Cardiac septum (tissue), 1 donor: ENCODE results near the gene DUXB. TPM values are rescaled to one million over a fixed set of nuclear protein-coding genes. Genes with fewer than 3 reads are reported as not detected.

Experiments used
- DNase-seq: peaks from one replicate; pipeline ENCODE4 v3.0.0-alpha.2; 2020; ENCODE audit warnings: low spot score
- intact Hi-C: fragments of 100-400 bp; cut with DNase I; formaldehyde crosslinking; loops from one replicate; pipeline ENCODE4 v1.14.0; 2022
- total RNA-seq: library from RNA; stranded (reverse); fragmentation: NEBNext Ultra II Directional; extraction: Animal tissue kit (Norgen Biotek cat#: 25700); gene quantifications from one replicate; pipeline ENCODE4 v1.2.1, GENCODE V29; 2021
- donor health status: DM: no; HTN: no; CAD: no.

DUXB gene
- total RNA-seq, 1 donor from 2014 or later = not detected

DNA sequence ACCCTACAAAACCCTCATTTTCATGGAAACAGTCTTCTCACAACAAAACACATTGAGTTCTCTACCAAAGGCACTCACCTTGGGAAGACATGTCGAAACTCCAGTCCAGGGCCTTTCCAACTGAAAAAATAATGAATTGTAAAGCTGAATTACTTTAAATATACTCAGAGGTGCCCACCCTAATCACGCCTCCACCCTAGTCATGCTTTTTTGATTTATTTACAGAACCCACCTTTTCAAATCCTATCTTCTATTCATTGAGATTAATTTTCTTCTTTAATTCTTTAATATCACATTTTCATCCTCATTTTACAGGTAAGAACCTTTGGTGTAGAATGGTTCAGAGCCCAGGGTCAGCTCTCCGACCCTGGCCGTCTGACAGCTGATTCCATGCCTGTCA is 24.4 kb downstream of the DUXB start, which contains the start of gene CPHXL2:
CPHXL2 (minus strand) TSS at position 101 of the 400 bp plus-strand sequence; CDS start at position 91, 10 bp downstream.
- DNase-seq = no peak
- intact Hi-C loops = no loop called here

GRCh38 chr16:75667503-75667902 is 33.8 kb downstream of the DUXB start:
- no peak for DNase-seq
- intact Hi-C loops = no loop called here

DNA sequence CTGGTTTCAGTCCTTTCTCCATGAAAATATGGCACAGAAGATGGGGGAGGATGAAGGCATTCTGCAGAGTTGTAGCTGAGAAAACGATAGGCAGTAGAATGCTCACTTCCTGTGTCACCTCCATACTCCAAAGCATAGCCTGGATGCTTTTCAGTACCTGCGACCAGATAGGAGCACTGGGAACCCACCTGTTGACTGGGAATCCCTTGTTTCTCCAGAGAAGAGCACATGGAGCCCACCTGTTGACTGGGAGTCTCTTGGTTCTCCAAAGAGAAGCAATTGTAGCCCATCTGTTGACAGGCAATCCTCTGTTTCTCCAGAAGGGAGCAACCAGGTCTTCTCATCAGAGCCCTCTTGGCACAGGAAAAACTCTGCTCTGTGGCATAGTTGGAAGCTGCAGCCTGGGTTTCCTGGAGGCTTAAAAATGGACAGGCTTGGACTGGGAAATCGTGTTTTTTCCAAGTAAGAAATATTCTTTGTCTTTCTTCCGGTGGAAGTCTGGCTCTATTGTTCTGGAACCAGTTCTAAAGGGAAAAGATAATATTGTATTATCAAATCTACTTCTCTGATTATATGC is 40.4 kb downstream of the DUXB start:
- intact Hi-C loops = no loop called here
- no peak for DNase-seq

DNA sequence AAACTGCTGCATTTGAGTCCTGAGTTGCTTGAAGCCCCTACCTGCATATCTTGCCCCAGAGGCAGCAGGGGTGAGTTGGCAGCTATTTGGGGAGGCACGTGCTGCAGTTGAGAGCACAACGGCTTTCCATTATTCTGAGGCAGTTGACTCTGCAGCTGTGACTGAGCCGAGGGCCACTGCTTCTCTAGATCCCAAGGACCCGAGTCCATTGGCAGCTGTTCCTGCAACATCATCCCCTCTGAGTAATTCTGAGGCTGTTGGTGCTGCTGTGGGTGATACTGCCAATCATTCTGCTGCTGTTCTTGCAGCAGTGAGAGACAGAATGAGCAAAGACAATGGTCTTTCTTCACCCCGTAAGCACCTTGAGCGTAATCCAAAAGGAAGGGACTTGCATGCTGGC is 40.9 kb downstream of the DUXB start:
- intact Hi-C loops = no loop called here
- no peak for DNase-seq

GRCh38 chr16:75658175-75658574 is 43.1 kb downstream of the DUXB start:
- intact Hi-C loops = loop anchor here (10.0 kb wide), 1 partner anchor 57 kb away; no protein-coding TSS in a partner anchor
- no peak for DNase-seq

GRCh38 chr16:75653922-75654321 is 47.3 kb downstream of the DUXB start:
- DNase-seq = no peak
- intact Hi-C loops = loop anchor here (5.0 to 10.0 kb wide), 2 partner anchors 61 to 412 kb away; no protein-coding TSS in a partner anchor

- DNase-seq = peak; percentile 91
- intact Hi-C loops = loop anchor here (5.0 kb wide), 2 partner anchors 91 to 114 kb away; partner anchors contain the start of gene TMEM231
Observed at GRCh38 chr16:75648265-75649076, 52.8 kb downstream of the DUXB start.

GRCh38 chr16:75647492-75648264 is 53.6 kb downstream of the DUXB start, which contains the start of the genes KARS1 and TERF2IP:
KARS1 (minus strand) TSS chr16:75647665; CDS start chr16:75647639, 26 bp downstream.
TERF2IP (plus strand) TSS chr16:75647773; CDS start chr16:75647883, 110 bp downstream.
- intact Hi-C loops = loop anchor here (2.0 to 5.0 kb wide), 3 partner anchors 25 to 115 kb away; partner anchors contain the start of genes ADAT1 and TMEM231
- peak; percentile 98 for DNase-seq

DNA sequence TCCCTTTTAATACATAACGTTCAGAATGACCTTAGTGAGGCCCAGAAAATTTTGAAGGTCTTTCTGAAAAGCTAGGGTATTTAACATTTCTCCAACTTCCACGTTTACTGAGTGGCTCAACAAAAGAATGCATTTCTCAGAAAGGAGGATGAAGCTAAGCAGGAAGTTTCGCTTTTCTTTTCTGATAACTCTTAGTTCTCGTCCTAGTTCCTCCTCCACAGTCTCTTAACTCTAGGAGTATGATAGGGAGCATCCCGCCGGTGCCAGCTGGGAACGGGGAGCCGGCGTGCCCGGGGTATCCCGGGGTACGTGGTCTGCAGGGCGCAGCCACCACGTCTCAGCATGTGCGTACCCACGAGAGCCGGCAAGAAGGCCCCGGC is 54.2 kb downstream of the DUXB start:
- intact Hi-C loops = loop anchor here (2.0 to 5.0 kb wide), 3 partner anchors 24 to 115 kb away; partner anchors contain the start of genes ADAT1 and TMEM231

GRCh38 chr16:75644240-75645012 is 56.8 kb downstream of the DUXB start:
- no peak for DNase-seq
- intact Hi-C loops = loop anchor here (5.0 kb wide), 2 partner anchors 87 to 118 kb away; partner anchors contain the start of gene TMEM231

More for the DNA sequence above, 54.2 kb downstream of the DUXB start:
- no peak for DNase-seq

Other genes with a start within 250 kb of the DUXB start
- gene TMEM170A, start 236.8 kb downstream of the DUXB start, total RNA-seq = 10.4 TPM
- 4.5 TPM for gene CHST6, start 206.0 kb downstream of the DUXB start, total RNA-seq
- gene CHST5, start 165.4 kb downstream of the DUXB start, total RNA-seq = 0.11 TPM
- gene TMEM231, start 145.2 kb downstream of the DUXB start, total RNA-seq = 8.5 TPM
- 233 TPM for gene GABARAPL2, start 135.1 kb downstream of the DUXB start, total RNA-seq
- 28.0 TPM for gene ADAT1, start 78.2 kb downstream of the DUXB start, total RNA-seq
- 89.3 TPM for gene KARS1, start 53.8 kb downstream of the DUXB start, total RNA-seq
- 76.0 TPM for gene TERF2IP, start 53.7 kb downstream of the DUXB start, total RNA-seq
- gene CPHXL2, start 24.5 kb downstream of the DUXB start, total RNA-seq = not detected
- not detected for gene CPHXL, start 25.0 kb upstream of the DUXB start, total RNA-seq